Measurements from ENCODE around the gene CD63.

The CD63 gene

DNA sequence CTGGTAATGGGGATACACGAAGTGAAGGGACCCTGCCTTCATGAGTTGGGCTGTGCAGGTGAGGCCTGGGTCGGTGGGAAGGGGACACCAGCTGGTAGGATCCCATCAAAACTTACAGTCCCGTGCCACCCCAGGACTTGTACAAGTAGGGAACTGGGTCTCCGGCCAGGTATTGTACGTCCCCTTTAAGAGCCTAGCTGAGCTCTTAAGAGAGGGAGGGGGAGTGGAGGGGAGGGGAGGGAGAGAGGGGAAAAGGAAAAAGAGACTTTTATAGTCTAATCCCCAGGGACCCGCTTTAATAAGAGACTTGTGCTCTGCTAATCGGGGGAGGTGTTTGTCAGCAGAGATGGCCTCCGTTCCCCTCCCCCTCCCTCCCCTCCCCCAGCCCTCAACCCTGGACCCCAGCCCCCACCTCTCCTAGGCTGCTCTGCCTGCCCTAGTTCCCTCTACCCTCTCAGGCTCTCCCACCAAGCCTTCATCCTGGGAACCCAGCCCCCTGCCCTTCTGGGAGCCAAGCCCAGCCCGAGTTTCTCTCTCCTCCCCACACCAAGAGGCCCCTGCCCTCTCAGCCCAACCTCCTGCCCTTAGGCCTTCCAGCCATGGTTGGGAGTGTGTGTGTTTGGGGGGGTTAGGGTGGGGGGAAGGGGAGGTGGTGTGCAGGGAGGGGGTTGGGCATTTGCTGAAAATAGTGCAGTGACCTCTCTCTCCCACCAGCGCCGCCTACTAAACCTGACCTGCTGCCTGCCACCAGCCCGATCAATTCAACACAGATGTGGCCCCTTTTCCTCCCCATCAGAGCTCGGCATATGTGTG, 16.8 kb upstream of the CD63 start:
- Histone ChIP-seq H3K27ac (ENCODE audit: low read depth, low read length, poor library complexity, severe bottlenecking) (no peak overlapping the region), H2AFZ (ENCODE audit: low read length) (no peak overlapping the region)

GRCh38 chr12:55744340-55745030, 15.7 kb upstream of the CD63 start:
- no peaks in the 10 kb centered on the region for H4K20me1 ChIP-seq (ENCODE audit: insufficient read depth, low read length)

More for the DNA sequence above, 16.8 kb upstream of the CD63 start:
- Histone ChIP-seq H3K9me2 (ENCODE audit: low read depth, low read length) (no peaks in the 10 kb centered on the region), H3K4me2 (ENCODE audit: low read length) (peak overlapping the region; percentile 92), H4K20me1 (ENCODE audit: insufficient read depth, low read length) (no peaks in the 10 kb centered on the region), H3F3A (ENCODE audit: insufficient read depth, low read length) (no peaks in the 10 kb centered on the region), H3K79me2 (ENCODE audit: insufficient read depth, low read length) (no peaks in the 10 kb centered on the region), H3K4me3 (ENCODE audit: low read depth, low read length, poor library complexity, severe bottlenecking) (peak overlapping the region; percentile 66), H3K9me3 (ENCODE audit: low read length) (no peaks in the 10 kb centered on the region), H3K4me1 (ENCODE audit: insufficient read depth, low read length, severe bottlenecking) (peaks cover 34% of the 10 kb centered on the region), H3K36me3 (ENCODE audit: insufficient read depth, low read length) (no peaks in the 10 kb centered on the region), H3K27me3 (ENCODE audit: insufficient read depth, low read length) (peaks cover 7% of the 10 kb centered on the region), H3K9ac (ENCODE audit: low read length) (no peak overlapping the region)
- TF ChIP-seq, protein P1, sequence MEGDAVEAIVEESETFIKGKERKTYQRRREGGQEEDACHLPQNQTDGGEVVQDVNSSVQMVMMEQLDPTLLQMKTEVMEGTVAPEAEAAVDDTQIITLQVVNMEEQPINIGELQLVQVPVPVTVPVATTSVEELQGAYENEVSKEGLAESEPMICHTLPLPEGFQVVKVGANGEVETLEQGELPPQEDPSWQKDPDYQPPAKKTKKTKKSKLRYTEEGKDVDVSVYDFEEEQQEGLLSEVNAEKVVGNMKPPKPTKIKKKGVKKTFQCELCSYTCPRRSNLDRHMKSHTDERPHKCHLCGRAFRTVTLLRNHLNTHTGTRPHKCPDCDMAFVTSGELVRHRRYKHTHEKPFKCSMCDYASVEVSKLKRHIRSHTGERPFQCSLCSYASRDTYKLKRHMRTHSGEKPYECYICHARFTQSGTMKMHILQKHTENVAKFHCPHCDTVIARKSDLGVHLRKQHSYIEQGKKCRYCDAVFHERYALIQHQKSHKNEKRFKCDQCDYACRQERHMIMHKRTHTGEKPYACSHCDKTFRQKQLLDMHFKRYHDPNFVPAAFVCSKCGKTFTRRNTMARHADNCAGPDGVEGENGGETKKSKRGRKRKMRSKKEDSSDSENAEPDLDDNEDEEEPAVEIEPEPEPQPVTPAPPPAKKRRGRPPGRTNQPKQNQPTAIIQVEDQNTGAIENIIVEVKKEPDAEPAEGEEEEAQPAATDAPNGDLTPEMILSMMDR (IDR thresholded peaks at IDR 0.05; ENCODE audit: low read length), result no peak
- no peak for TF ChIP-seq EZH2 (IDR thresholded peaks at IDR 0.05; ENCODE audit: borderline replicate concordance, low read length)

DNA sequence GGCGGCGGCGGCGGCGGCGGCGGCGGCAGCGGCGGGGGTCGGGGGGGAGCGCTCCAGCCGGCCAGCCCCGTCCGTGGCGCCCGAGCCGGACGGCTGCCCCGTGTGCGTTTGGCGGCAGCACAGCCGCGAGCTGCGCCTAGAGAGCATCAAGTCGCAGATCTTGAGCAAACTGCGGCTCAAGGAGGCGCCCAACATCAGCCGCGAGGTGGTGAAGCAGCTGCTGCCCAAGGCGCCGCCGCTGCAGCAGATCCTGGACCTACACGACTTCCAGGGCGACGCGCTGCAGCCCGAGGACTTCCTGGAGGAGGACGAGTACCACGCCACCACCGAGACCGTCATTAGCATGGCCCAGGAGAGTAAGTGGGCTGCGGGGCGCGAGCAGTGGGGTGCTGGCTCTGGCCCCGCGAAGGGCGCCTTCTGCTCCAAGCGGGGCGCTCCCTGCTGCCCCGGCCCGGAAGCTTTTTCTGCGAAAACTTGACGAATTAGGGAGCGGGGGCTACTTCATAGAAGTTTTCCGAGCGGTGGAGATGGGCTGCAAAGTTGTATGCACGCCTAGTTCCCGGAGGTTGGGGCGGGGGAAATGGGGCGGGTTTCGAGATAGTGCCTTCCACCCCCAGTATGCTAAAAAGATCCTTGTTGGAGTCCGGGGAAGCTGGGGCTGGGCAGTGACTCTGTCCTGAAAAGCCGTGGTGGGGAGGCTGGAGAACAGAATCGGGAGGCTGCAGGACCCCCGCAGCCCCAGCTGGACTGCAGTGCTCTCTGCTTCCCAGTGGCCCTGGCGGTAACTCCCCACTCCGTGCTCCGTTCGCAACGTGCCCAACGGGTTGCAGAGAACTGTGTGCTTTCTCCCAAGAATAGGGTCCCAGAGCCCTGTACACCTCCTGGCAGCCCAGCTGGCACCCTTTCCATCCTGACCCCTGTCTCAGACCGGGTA, 14.9 kb upstream of the CD63 start:
- peaks cover 7% of the 10 kb centered on the region for H3K27me3 ChIP-seq (ENCODE audit: insufficient read depth, low read length)
- H3F3A ChIP-seq (ENCODE audit: insufficient read depth, low read length), result no peaks in the 10 kb centered on the region
- no peaks in the 10 kb centered on the region for H3K79me2 ChIP-seq (ENCODE audit: insufficient read depth, low read length)
- no peak overlapping the region for H2AFZ ChIP-seq (ENCODE audit: low read length)
- H3K4me2 ChIP-seq (ENCODE audit: low read length), result peak overlapping the region; percentile 92
- H3K9me3 ChIP-seq (ENCODE audit: low read length), result no peaks in the 10 kb centered on the region
- peaks cover 34% of the 10 kb centered on the region for H3K4me1 ChIP-seq (ENCODE audit: insufficient read depth, low read length, severe bottlenecking)
- peak overlapping the region; percentile 66 for H3K4me3 ChIP-seq (ENCODE audit: low read depth, low read length, poor library complexity, severe bottlenecking)
- TF ChIP-seq EZH2 (IDR thresholded peaks at IDR 0.05; ENCODE audit: borderline replicate concordance, low read length), result no peak
- TF ChIP-seq, protein P1 (IDR thresholded peaks at IDR 0.05; ENCODE audit: low read length), result peak; percentile 10; the same call in 1 of the 2 replicates
- no peaks in the 10 kb centered on the region for H3K36me3 ChIP-seq (ENCODE audit: insufficient read depth, low read length)
- peak overlapping the region; percentile 60 for H3K9ac ChIP-seq (ENCODE audit: low read length)
- H3K27ac ChIP-seq (ENCODE audit: low read depth, low read length, poor library complexity, severe bottlenecking), result no peak overlapping the region
- no peaks in the 10 kb centered on the region for H3K9me2 ChIP-seq (ENCODE audit: low read depth, low read length)
- H4K20me1 ChIP-seq (ENCODE audit: insufficient read depth, low read length), result no peaks in the 10 kb centered on the region

More at GRCh38 chr12:55744340-55745030, 15.7 kb upstream of the CD63 start:
- Histone ChIP-seq H2AFZ (ENCODE audit: low read length) (no peak overlapping the region), H3K4me2 (ENCODE audit: low read length) (peak overlapping the region; percentile 92), H3F3A (ENCODE audit: insufficient read depth, low read length) (no peaks in the 10 kb centered on the region), H3K9me3 (ENCODE audit: low read length) (no peaks in the 10 kb centered on the region), H3K27ac (ENCODE audit: low read depth, low read length, poor library complexity, severe bottlenecking) (no peak overlapping the region), H3K79me2 (ENCODE audit: insufficient read depth, low read length) (no peaks in the 10 kb centered on the region), H3K4me1 (ENCODE audit: insufficient read depth, low read length, severe bottlenecking) (peaks cover 34% of the 10 kb centered on the region), H3K9me2 (ENCODE audit: low read depth, low read length) (no peaks in the 10 kb centered on the region), H3K27me3 (ENCODE audit: insufficient read depth, low read length) (peaks cover 7% of the 10 kb centered on the region), H3K4me3 (ENCODE audit: low read depth, low read length, poor library complexity, severe bottlenecking) (peak overlapping the region; percentile 66), H3K36me3 (ENCODE audit: insufficient read depth, low read length) (no peaks in the 10 kb centered on the region), H3K9ac (ENCODE audit: low read length) (peak overlapping the region; percentile 60; the same call in 1 of the 2 replicates)
- TF ChIP-seq, protein P1 (IDR thresholded peaks at IDR 0.05; ENCODE audit: low read length), result no peak
- no peak for TF ChIP-seq EZH2 (IDR thresholded peaks at IDR 0.05; ENCODE audit: borderline replicate concordance, low read length)
